ENCODE results near the gene HIGD1B. TPM values are rescaled to one million over a fixed set of nuclear protein-coding genes. Genes with fewer than 3 reads are reported as not detected.

Gene HIGD1B
- total and polyA plus RNA-seq, 2 of the 13 experiments (the other 11 are each of a cell fraction or from before 2014, with no cell fraction given): not detected

- no peak for TF ChIP-seq LRRFIP1 (CRISPR knock-in tag; conservative IDR thresholded peaks at IDR 0.05)
- no peak for TF ChIP-seq PITX1 (CRISPR knock-in tag; IDR thresholded peaks at IDR 0.05)
- no peak for TF ChIP-seq GATA4 (IDR thresholded peaks at IDR 0.05; ENCODE audit: borderline replicate concordance, low read depth)
- TF ChIP-seq ZNF883 (CRISPR knock-in tag; IDR thresholded peaks at IDR 0.05; ENCODE audit: not compliant biosample characterization): no peak
- TF ChIP-seq ZMYM3 (CRISPR knock-in tag; IDR thresholded peaks at IDR 0.05): no peak
- no peak for TF ChIP-seq ZBTB10 (CRISPR knock-in tag; IDR thresholded peaks at IDR 0.05; ENCODE audit: borderline replicate concordance)
- TF ChIP-seq ZUFSP (CRISPR knock-in tag; IDR thresholded peaks at IDR 0.05; ENCODE audit: borderline replicate concordance): no peak
- TF ChIP-seq STAG1 (CRISPR knock-in tag; IDR thresholded peaks at IDR 0.05): peak; percentile 66
- no peak for TF ChIP-seq TAF1 (CRISPR knock-in tag; IDR thresholded peaks at IDR 0.05)
- 0 out of 2 replicates have a peak, but pooled peaks have one; percentile 32 for TF ChIP-seq RXRB (CRISPR knock-in tag; IDR thresholded peaks at IDR 0.05; ENCODE audit: borderline replicate concordance)
- TF ChIP-seq RAD21 (CRISPR knock-in tag; IDR thresholded peaks at IDR 0.05): peak; percentile 77
- 0 out of 2 replicates have a peak, but pooled peaks have one; percentile 22 for TF ChIP-seq ATF2 (CRISPR knock-in tag; IDR thresholded peaks at IDR 0.05)
- peak; percentile 25; the same call in 1 of the 2 replicates for TF ChIP-seq ZBTB25 (CRISPR knock-in tag; IDR thresholded peaks at IDR 0.05)
- TF ChIP-seq AGO1 (IDR thresholded peaks at IDR 0.05; ENCODE audit: low read depth, low read length, poor library complexity, severe bottlenecking): no peak
- TF ChIP-seq PHF5A (CRISPR knock-in tag; IDR thresholded peaks at IDR 0.05; ENCODE audit: low read depth, unreplicated experiment): no peak
- 0 out of 2 replicates have a peak, but pooled peaks have one; percentile 66 for TF ChIP-seq MIXL1 (CRISPR knock-in tag; IDR thresholded peaks at IDR 0.05)
- peak; percentile 66; the same call in 1 of the 2 replicates for TF ChIP-seq ARID3A (IDR thresholded peaks at IDR 0.05; ENCODE audit: low read depth, low read length)
- no peak for TF ChIP-seq ZFP41 (CRISPR knock-in tag; IDR thresholded peaks at IDR 0.05; ENCODE audit: borderline replicate concordance)
- TF ChIP-seq HMG20B (CRISPR knock-in tag; conservative IDR thresholded peaks at IDR 0.05): 0 out of 2 replicates have a peak, but pooled peaks have one; percentile 37
Measured at GRCh38 chr17:44865231-44865660, 17.6 kb downstream of the HIGD1B start (continued).

All from HepG2 (cell line).